Measurements from ENCODE around the gene TP73.

TP73 gene

DNA sequence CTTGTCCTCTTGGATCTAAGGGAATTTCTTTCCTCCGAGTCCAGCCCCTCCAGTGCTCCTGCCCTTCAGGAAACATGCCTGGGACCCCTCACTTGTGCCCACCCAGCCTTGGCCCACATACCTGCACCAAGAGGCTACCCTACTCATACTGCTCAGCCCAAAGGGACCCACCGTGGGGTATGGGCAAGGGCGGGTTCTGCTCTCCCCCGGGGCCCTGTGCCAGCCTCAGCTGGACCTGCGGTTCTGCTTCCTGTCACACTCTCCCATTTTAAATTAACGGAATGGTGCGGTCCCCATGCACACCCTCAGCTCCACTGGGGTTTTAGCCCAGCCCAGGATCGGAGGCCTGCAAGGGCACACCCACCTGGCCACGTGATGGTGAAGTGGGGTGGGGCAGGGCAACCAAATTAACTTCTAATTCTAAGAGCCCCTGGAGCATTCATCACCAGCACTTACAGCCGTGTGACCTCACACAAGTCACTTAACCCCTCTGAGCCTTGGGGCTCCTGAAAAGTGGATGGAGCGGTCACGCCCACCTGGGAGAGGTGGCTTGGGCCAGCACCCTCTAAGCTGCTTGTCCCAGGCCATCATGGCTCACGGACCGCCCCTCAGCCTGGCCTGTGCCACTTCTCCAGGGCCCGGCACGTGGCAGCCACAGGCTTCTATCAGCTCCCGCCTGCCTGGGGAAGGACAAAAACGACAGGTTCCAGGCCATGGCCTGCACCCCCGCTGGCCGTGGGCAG is 28.3 kb downstream of the TP73 start:
- CTCF ChIA-PET: no interaction called here
- DNase-seq: no peak
- POLR2A ChIA-PET: no interaction called here
- no peak overlapping the region for H3K4me3 ChIP-seq (ENCODE audit: control insufficient read depth in 1 of 7, extremely low read depth in 1 of 7, insufficient read depth in 4 of 7, low read depth in 2 of 7, low read length in 6 of 7)
- peaks cover 0 to 13% (median 7%) of the 10 kb centered on the region in 5 experiments for H3K27me3 ChIP-seq (replicated peaks in 2 of 5; ENCODE audit: control insufficient read depth in 4 of 5, insufficient read depth in 5 of 5, low read length in 4 of 5)
- no peaks in the 10 kb centered on the region for H3K36me3 ChIP-seq (ENCODE audit: control insufficient read depth in 4 of 4, insufficient read depth in 4 of 4, low read length in 3 of 4)
- WGBS (ENCODE audit: insufficient coverage): 96% methylated on average over 19 of the region's 20 CpGs
- peaks cover 0 to 36% (median 29%) of the 10 kb centered on the region in 4 experiments for H3K4me1 ChIP-seq (ENCODE audit: control extremely low read depth in 1 of 4, control insufficient read depth in 4 of 4, insufficient read depth in 4 of 4, low read length in 3 of 4)
- no peaks in the 10 kb centered on the region for H3K9me3 ChIP-seq (ENCODE audit: control extremely low read depth in 1 of 5, control insufficient read depth in 4 of 5, insufficient read depth in 2 of 5, low read depth in 1 of 5, low read length in 4 of 5)
- H3K27ac ChIP-seq (ENCODE audit: insufficient read depth in 1 of 2, low read depth in 1 of 2, low read length in 2 of 2, poor library complexity in 1 of 2, severe bottlenecking in 2 of 2): no peak overlapping the region

DNA sequence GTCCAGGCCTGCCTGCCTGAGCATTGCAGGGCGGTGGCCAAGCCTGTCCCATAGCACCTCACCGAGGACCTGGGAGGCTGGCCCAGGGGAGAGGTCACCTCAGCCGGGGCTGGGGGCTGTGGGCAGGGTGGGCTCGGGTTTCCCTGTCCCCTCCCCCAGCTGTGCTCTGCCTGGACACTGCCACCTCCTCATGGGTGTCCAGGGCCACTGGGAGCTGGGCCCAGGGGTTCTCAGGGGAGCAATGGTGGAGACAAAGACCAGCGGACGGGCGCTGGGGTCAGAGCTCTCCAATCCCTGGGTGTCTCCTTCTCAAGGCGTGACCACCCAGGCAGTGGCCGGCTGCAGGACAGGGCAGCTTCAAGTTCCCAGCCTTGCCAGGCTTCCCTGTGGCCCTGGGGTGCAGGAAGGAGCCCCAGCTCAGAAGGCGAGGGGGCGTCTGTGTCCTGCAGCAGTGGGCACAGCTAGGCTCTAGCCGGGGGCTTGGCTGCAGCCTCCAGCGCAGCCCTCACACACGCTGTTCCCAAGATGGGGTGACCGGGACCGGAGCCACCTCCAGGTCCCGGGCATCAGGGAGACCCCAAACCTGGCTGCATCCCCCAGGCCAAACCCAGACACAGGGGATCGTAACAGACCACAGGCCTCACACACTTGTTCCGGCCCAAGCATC is 29.0 kb downstream of the TP73 start:
- 97% methylated on average over 12 of the region's 19 CpGs for WGBS (ENCODE audit: insufficient coverage)
- DNase-seq: no peak
- H3K27ac ChIP-seq (ENCODE audit: insufficient read depth in 1 of 2, low read depth in 1 of 2, low read length in 2 of 2, poor library complexity in 1 of 2, severe bottlenecking in 2 of 2): no peak overlapping the region
- ChIA-PET CTCF (no interaction called here), POLR2A (no interaction called here)
- H3K9me3 ChIP-seq (ENCODE audit: control extremely low read depth in 1 of 5, control insufficient read depth in 4 of 5, insufficient read depth in 2 of 5, low read depth in 1 of 5, low read length in 4 of 5): no peaks in the 10 kb centered on the region
- peaks cover 0 to 13% (median 7%) of the 10 kb centered on the region in 5 experiments for H3K27me3 ChIP-seq (replicated peaks in 2 of 5; ENCODE audit: control insufficient read depth in 4 of 5, insufficient read depth in 5 of 5, low read length in 4 of 5)
- peaks cover 0 to 30% (median 28%) of the 10 kb centered on the region in 4 experiments for H3K4me1 ChIP-seq (ENCODE audit: control extremely low read depth in 1 of 4, control insufficient read depth in 4 of 4, insufficient read depth in 4 of 4, low read length in 3 of 4)
- no peak overlapping the region for H3K4me3 ChIP-seq (ENCODE audit: control insufficient read depth in 1 of 7, extremely low read depth in 1 of 7, insufficient read depth in 4 of 7, low read depth in 2 of 7, low read length in 6 of 7)
- no peaks in the 10 kb centered on the region for H3K36me3 ChIP-seq (ENCODE audit: control insufficient read depth in 4 of 4, insufficient read depth in 4 of 4, low read length in 3 of 4)

DNA sequence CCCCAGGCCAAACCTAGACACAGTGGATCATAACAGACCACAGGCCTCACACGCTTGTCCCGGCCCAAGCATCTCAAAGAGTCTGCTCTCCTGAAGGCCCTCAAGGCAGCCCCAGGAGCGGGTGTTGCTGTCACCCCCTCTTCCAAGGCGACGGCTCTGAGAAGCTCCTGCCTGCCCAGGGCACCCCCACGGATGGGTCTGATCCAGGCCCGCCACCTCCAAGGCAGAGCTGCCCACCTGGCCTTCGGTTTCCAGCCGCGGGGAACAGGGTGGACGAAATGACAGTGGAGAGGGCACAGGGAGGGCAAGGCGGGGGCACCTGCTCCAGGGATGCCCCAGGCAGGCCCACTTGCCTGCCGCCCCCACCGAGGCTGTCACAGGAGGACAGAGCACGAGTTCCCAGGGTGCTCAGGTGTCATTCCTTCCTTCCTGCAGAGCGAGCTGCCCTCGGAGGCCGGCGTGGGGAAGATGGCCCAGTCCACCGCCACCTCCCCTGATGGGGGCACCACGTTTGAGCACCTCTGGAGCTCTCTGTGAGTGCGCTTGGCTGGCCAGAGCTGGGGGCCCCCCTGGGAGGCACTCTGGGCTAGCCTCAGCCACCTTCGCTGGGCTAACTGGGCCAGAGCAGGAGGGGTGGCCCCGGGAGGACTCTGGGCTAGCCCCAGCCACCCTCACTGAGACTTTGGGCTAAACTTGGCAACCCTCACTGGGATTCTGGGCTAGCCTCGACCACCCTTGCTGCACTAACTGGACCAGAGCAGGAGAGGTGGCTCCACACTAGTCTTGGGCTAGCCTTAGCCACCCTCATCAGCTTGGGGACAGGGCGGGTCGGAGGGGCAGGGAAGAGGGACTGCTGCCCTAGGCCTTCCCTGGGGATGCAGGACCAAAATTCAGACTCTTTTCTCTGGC is 29.8 kb downstream of the TP73 start:
- WGBS (ENCODE audit: insufficient coverage): 94% methylated on average over 27 of the region's 27 CpGs
- ChIA-PET CTCF (no interaction called here), POLR2A (no interaction called here)
- Histone ChIP-seq H3K9me3 (ENCODE audit: control extremely low read depth in 1 of 5, control insufficient read depth in 4 of 5, insufficient read depth in 2 of 5, low read depth in 1 of 5, low read length in 4 of 5) (no peaks in the 10 kb centered on the region), H3K36me3 (ENCODE audit: control insufficient read depth in 4 of 4, insufficient read depth in 4 of 4, low read length in 3 of 4) (no peaks in the 10 kb centered on the region), H3K27me3 (replicated peaks in 2 of 5; ENCODE audit: control insufficient read depth in 4 of 5, insufficient read depth in 5 of 5, low read length in 4 of 5) (peaks cover 0 to 13% (median 7%) of the 10 kb centered on the region in 5 experiments), H3K4me1 (ENCODE audit: control extremely low read depth in 1 of 4, control insufficient read depth in 4 of 4, insufficient read depth in 4 of 4, low read length in 3 of 4) (peaks cover 0 to 22% (median 21%) of the 10 kb centered on the region in 4 experiments), H3K27ac (ENCODE audit: insufficient read depth in 1 of 2, low read depth in 1 of 2, low read length in 2 of 2, poor library complexity in 1 of 2, severe bottlenecking in 2 of 2) (no peak overlapping the region), H3K4me3 (ENCODE audit: control insufficient read depth in 1 of 7, extremely low read depth in 1 of 7, insufficient read depth in 4 of 7, low read depth in 2 of 7, low read length in 6 of 7) (no peak overlapping the region)
- no peak for DNase-seq

DNA sequence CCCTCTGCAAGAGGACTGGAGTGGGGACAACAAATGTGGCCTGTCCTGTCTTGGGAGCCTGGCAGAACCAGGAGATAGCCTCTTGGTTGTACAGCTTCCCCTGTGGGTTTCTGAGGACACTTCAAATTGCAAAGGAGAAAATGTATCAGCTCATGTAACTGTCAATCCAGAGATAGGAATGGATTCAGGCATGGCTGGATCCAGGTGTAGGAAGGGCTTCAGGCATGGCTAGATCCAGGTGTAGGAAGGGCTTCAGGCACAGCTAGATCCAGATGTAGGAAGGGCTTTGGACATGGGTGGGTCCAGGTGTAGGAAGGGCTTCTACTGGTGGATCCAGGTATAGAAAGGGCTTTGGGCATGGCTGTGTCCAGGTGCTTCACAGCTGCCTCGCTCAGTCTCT is 30.9 kb downstream of the TP73 start:
- POLR2A ChIA-PET: no interaction called here
- H3K4me1 ChIP-seq (ENCODE audit: control extremely low read depth in 1 of 4, control insufficient read depth in 4 of 4, insufficient read depth in 4 of 4, low read length in 3 of 4): peaks cover 0 to 12% (median 11%) of the 10 kb centered on the region in 4 experiments
- no peak overlapping the region for H3K4me3 ChIP-seq (ENCODE audit: control insufficient read depth in 1 of 7, extremely low read depth in 1 of 7, insufficient read depth in 4 of 7, low read depth in 2 of 7, low read length in 6 of 7)
- CTCF ChIA-PET: no interaction called here
- peaks cover 0 to 13% (median 7%) of the 10 kb centered on the region in 5 experiments for H3K27me3 ChIP-seq (replicated peaks in 2 of 5; ENCODE audit: control insufficient read depth in 4 of 5, insufficient read depth in 5 of 5, low read length in 4 of 5)
- DNase-seq: no peak
- no peaks in the 10 kb centered on the region for H3K36me3 ChIP-seq (ENCODE audit: control insufficient read depth in 4 of 4, insufficient read depth in 4 of 4, low read length in 3 of 4)
- H3K27ac ChIP-seq (ENCODE audit: insufficient read depth in 1 of 2, low read depth in 1 of 2, low read length in 2 of 2, poor library complexity in 1 of 2, severe bottlenecking in 2 of 2): no peak overlapping the region
- 100% methylated on average over 1 of the region's 1 CpG for WGBS (ENCODE audit: insufficient coverage)
- H3K9me3 ChIP-seq (ENCODE audit: control extremely low read depth in 1 of 5, control insufficient read depth in 4 of 5, insufficient read depth in 2 of 5, low read depth in 1 of 5, low read length in 4 of 5): no peaks in the 10 kb centered on the region

DNA sequence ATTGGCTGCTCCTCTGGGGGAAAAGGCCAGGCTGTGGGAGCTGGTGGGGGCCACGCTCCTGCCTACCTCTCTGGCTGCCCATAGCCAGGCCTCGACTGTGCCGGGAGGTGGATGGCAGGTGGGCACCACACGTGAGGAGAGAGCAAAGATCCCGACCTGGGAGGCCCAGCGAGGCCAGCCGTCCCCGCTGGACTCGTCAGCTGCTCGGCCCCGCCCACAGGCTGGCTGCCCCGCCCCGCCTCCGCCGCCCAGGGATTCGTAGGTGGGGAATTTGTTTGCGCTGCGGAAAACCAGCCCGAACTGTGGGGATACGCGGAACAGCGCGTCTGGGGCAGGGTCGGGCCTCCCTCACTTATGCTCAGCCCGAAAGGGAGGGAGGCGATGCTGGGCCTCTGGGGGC is 31.7 kb downstream of the TP73 start:
- no peak for DNase-seq
- CTCF ChIA-PET: no interaction called here
- POLR2A ChIA-PET: no interaction called here
- peaks cover 0 to 13% (median 7%) of the 10 kb centered on the region in 5 experiments for H3K27me3 ChIP-seq (replicated peaks in 2 of 5; ENCODE audit: control insufficient read depth in 4 of 5, insufficient read depth in 5 of 5, low read length in 4 of 5)
- H3K4me1 ChIP-seq (ENCODE audit: control extremely low read depth in 1 of 4, control insufficient read depth in 4 of 4, insufficient read depth in 4 of 4, low read length in 3 of 4): peaks cover 0 to 4% (median 3%) of the 10 kb centered on the region in 4 experiments
- no peak overlapping the region for H3K4me3 ChIP-seq (ENCODE audit: control insufficient read depth in 1 of 7, extremely low read depth in 1 of 7, insufficient read depth in 4 of 7, low read depth in 2 of 7, low read length in 6 of 7)
- no peak overlapping the region for H3K27ac ChIP-seq (ENCODE audit: insufficient read depth in 1 of 2, low read depth in 1 of 2, low read length in 2 of 2, poor library complexity in 1 of 2, severe bottlenecking in 2 of 2)
- WGBS (ENCODE audit: insufficient coverage): 40% methylated on average over 19 of the region's 26 CpGs
- H3K9me3 ChIP-seq (ENCODE audit: control extremely low read depth in 1 of 5, control insufficient read depth in 4 of 5, insufficient read depth in 2 of 5, low read depth in 1 of 5, low read length in 4 of 5): no peaks in the 10 kb centered on the region
- no peaks in the 10 kb centered on the region for H3K36me3 ChIP-seq (ENCODE audit: control insufficient read depth in 4 of 4, insufficient read depth in 4 of 4, low read length in 3 of 4)

DNA sequence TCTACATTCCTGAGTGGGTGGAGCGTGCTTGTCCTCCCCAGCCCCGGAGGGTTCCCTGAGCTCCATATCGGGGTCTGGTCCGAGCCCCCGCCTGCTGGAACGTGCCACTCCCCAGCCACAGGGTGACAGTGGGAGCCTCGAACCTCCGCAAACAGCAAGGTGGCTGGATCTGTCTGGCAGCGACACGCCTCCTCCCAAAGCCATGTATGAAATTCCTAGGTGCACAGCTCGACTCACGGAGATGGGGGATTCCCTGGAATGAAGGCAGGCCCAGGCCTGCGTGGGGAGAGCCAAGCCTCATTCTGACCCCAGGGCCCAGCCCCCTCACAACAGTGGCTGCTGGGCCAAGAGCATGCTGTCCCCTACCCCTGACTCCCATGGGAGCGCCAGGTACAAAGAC is 32.9 kb downstream of the TP73 start:
- H3K27me3 ChIP-seq (replicated peaks in 2 of 5; ENCODE audit: control insufficient read depth in 4 of 5, insufficient read depth in 5 of 5, low read length in 4 of 5): peaks cover 0 to 13% (median 6%) of the 10 kb centered on the region in 5 experiments
- 97% methylated on average over 14 of the region's 14 CpGs for WGBS (ENCODE audit: insufficient coverage)
- POLR2A ChIA-PET: no interaction called here
- DNase-seq: no peak
- H3K4me1 ChIP-seq (ENCODE audit: control extremely low read depth in 1 of 4, control insufficient read depth in 4 of 4, insufficient read depth in 4 of 4, low read length in 3 of 4): peaks cover 0 to 4% (median 0%) of the 10 kb centered on the region in 4 experiments
- no peaks in the 10 kb centered on the region for H3K9me3 ChIP-seq (ENCODE audit: control extremely low read depth in 1 of 5, control insufficient read depth in 4 of 5, insufficient read depth in 2 of 5, low read depth in 1 of 5, low read length in 4 of 5)
- CTCF ChIA-PET: no interaction called here
- no peaks in the 10 kb centered on the region for H3K36me3 ChIP-seq (ENCODE audit: control insufficient read depth in 4 of 4, insufficient read depth in 4 of 4, low read length in 3 of 4)
- no peak overlapping the region for H3K27ac ChIP-seq (ENCODE audit: insufficient read depth in 1 of 2, low read depth in 1 of 2, low read length in 2 of 2, poor library complexity in 1 of 2, severe bottlenecking in 2 of 2)
- H3K4me3 ChIP-seq (ENCODE audit: control insufficient read depth in 1 of 7, extremely low read depth in 1 of 7, insufficient read depth in 4 of 7, low read depth in 2 of 7, low read length in 6 of 7): no peak overlapping the region

Data from common myeloid progenitor, CD34-positive (primary cell).